VCaP (cell line): ENCODE results near the gene AXIN1.

Experiments
- H3K27ac ChIP-seq: fragments of 450-650 bp; 2 replicates; pipeline ENCODE4 v1.5.1; 2017
- TF ChIP-seq, protein P1 (sequence below): fragments of 450-650 bp; conservative IDR thresholded peaks from 2 replicates; pipeline ENCODE4 v1.5.1; 2017; ENCODE audit warnings: mild to moderate bottlenecking, moderate library complexity

Gene AXIN1

DNA sequence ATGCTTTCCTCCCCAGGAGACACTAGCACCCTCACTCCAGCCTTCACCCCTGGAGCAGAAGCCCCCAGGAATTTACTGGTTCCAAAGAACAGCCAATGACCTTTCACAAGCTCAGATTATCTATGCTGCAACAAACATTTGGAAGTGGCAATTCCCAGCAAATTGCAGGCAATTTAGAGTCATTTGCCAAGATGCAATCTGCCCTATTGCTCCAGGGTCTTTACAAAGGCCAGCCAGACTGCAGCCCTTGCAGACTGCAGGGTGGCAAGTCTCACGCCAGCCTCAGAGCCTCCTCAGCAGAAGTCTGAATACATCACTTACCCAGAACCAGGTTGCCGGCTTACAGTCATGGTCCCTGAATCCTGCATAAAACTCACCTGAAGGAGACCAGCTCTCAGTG is 21.8 kb downstream of the AXIN1 start:
- TF ChIP-seq, protein P1, sequence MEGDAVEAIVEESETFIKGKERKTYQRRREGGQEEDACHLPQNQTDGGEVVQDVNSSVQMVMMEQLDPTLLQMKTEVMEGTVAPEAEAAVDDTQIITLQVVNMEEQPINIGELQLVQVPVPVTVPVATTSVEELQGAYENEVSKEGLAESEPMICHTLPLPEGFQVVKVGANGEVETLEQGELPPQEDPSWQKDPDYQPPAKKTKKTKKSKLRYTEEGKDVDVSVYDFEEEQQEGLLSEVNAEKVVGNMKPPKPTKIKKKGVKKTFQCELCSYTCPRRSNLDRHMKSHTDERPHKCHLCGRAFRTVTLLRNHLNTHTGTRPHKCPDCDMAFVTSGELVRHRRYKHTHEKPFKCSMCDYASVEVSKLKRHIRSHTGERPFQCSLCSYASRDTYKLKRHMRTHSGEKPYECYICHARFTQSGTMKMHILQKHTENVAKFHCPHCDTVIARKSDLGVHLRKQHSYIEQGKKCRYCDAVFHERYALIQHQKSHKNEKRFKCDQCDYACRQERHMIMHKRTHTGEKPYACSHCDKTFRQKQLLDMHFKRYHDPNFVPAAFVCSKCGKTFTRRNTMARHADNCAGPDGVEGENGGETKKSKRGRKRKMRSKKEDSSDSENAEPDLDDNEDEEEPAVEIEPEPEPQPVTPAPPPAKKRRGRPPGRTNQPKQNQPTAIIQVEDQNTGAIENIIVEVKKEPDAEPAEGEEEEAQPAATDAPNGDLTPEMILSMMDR = no peak
- no peak overlapping the region for H3K27ac ChIP-seq

DNA sequence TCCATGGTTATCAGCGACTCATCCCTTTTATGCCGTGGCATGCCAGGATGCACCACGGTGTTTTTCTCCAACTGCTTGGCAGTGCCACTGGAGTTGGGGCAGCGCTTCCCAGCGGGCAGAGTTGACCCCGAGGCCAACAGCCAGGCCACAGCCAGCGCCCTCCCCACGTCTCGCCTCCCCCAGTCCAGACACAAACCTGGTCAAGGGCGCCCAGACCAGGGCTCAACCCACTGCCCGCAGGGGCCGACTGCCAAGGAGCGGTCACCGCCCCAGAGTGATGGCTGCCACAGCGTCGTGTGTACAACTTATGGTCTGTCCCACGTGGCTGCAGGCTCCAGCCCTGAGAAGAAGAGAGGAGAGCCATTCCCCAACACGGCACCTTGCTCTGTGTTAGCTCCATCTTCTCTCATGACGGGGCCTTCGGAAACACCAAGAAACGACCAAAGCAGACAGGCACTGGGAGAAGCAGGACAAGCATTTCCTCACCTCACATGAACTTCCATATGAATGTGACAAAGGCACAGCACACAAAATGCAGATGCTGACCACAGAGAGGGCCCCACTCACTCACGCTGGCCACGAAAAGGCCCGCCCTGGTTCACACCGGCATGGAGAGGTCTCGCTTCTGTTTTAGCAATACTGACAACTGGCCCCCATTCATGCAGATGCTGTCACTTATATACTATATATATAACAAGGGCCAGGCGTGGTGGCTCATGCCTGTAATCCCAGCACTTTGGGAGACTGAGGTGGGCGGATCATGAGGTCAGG is 27.0 kb downstream of the AXIN1 start:
- no peak overlapping the region for H3K27ac ChIP-seq

DNA sequence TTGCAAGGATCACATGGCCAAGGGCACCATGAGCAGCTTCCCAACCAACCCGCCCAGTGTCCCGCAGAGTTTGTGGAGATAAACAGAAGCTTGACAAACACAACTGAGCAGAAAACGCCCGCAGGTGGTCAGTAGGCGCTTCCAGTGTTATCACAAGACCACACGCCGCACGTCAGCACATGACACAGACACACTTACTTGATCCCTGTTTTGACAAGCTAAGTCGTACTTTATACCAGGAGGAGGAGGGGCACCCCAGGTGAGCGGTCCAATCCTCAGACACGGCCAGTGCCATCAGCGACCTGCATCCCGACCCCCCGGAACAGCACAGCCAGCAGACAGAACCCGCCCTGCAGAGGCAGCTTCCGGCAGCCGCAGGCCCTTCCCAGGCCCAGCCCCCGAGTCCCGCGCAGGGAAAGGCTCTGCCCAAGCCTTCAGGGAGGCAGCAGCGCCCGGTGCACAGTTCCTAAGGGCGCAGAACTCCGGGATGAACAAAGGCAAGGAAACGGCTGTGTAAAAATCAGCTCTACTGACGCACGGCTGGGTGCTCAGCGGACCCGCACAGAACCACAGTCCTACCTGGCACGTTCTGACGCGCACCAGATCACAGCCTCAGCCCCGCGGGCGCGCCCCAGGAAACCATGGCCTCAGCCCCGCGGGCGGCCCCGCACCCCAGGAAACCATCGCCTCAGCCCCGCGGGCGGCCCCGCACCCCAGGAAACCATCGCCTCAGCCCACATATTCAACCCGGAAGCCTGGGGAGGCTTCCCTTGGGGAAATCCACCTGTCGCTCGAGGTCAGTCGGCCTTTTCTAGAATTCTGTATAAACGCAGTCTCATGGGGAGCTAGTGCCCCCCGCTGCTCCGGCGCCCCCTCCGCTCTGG is 27.8 kb downstream of the AXIN1 start:
- H3K27ac ChIP-seq = no peak overlapping the region
- TF ChIP-seq, protein P1 = no peak

More for the DNA sequence above, 27.0 kb downstream of the AXIN1 start:
- TF ChIP-seq, protein P1 = no peak

DNA sequence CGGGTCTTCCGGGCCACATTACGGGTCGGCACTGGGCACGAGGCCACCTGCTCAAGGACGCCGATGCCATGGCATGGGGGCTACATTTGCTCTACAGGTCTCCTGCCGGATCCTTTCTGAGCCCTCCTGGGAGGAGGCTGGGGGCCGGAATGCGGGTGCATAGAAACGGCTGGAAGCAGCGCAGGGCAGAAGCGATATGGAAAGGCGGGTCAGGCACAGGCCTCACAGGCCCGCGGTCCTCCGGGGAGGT is 28.4 kb downstream of the AXIN1 start:
- no peak overlapping the region for H3K27ac ChIP-seq
- TF ChIP-seq, protein P1 = no peak

DNA sequence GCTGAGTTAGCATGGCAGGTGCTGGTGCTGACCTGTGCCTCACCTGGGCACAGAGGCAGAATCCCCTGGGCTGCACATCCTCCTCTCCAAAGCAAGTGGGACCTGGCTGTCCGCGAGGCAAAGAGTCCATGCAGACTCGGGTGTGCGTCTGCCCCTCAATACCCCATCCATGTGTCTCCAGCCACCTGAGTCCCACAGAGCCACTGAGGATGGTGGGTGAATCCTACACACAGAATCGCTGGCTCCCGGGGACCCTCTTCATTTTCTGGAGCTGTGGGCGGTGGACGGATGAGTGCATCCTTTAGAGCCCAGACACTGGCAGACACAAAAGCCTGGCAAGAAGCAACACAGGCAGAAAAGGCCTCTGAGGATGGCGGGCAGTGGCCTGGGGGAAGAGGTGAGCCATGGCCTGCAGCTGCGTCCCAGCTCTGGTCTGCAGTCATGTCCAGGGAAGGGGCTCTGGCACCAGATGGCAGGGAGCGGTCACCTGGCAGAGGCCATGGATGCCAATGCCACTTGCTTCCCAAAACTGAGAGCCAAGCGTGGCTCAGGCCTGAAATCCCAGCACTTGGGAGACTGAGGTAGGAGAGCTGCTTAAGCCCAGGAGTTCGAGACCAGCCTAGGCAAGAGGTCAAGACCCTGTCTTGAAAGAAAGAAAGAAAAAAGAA is 29.9 kb downstream of the AXIN1 start:
- TF ChIP-seq, protein P1 = no peak
- H3K27ac ChIP-seq = no peak overlapping the region

DNA sequence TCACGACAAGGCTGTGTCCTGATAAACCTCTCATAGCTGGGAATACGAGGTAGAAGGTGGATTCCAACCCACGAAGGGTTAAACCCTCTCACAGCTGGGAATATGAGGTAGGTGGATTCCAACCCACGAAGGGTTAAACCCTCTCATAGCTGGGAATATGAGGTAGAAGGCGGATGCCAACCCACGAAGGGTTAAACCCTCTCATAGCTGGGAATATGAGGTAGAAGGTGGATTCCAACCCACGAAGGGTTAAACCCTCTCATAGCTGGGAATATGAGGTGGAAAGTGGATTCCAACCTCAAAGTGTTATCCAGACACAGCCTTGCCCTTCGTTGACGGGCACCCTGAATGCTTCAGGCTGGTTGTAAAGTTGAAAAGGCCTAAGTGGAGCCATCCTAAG is 31.0 kb downstream of the AXIN1 start:
- TF ChIP-seq, protein P1 = no peak
- no peak overlapping the region for H3K27ac ChIP-seq

DNA sequence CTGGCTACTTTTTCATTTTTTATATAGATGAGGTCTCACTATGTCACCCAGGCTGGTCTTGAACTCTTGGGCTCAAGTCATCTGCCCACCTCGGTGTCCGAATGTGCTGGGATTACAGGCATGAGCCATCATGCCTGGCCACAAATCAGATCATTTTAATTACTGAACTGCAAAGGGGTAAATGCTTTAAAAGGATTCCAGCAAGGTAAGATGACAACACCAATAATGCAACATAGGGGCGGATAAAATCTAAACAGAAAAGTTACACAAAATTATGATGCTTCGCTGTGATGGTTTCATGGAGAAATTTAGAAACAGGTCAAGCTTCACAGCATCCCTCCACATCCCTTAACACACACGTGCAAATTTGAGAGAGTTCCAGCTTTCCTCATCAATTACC is 32.3 kb downstream of the AXIN1 start:
- TF ChIP-seq, protein P1 = no peak
- no peak overlapping the region for H3K27ac ChIP-seq
